SK-N-DZ (cell line): ENCODE measurements around the gene ZNF580.

ENCODE experiments used
- DNase-seq: peaks from one replicate; pipeline ENCODE4 v3.0.0-alpha.2; 2015; ENCODE audit warnings: low spot score

The ZNF580 gene

DNA sequence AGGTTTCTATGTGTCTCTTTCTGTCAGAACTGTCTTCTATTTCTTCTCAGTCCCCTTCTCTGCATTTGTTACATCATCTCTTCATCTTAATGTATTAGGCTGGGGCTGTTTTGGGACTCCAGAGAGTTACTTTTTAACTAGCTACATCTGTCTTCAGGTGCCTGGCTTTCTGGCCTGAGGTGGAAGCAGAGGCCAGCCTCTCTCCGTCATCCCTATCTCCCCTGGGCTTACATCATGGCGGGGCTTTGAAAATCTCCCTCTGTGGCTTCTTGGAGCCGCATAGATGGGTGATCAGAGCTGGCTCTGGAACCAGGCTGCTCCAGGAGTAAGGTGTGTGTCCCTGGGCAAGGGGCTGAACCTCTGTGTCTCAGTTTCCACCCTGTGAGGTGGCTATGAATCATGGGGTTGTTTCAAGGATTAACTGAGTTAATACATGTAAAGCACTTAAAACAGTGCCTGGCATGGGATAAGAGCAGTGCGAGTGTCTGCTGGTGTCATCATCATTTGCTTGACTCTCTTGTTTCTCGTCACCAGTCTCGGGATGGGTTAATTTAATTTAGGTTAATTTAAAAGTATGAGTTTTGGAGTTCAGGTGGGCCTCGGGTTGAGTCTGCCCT lies 36.2 kb downstream of the ZNF580 start:
- DNase-seq: no peak

DNA sequence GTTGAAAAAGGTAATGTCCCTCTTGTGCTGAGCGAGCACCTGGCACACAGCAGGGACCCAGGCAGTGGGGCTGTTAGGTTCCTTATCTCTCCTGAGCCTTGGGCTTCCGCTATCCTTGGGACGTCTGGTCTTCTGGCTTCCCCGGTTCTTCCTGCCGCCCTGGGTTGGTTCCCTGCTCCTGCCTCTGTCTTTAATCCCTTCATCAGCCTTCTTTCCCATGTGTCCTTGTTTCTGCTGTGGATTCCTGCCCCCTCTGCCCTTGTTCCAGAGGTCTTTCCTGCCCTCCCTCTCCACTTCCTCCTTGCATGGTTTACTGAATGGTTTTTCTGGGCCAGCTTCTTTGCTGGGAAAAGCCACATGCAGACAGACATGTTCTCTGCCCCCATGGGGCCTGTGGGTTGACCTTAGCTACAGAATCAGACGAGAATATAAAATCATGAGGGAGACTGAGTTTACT lies 36.8 kb downstream of the ZNF580 start:
- no peak for DNase-seq

DNA sequence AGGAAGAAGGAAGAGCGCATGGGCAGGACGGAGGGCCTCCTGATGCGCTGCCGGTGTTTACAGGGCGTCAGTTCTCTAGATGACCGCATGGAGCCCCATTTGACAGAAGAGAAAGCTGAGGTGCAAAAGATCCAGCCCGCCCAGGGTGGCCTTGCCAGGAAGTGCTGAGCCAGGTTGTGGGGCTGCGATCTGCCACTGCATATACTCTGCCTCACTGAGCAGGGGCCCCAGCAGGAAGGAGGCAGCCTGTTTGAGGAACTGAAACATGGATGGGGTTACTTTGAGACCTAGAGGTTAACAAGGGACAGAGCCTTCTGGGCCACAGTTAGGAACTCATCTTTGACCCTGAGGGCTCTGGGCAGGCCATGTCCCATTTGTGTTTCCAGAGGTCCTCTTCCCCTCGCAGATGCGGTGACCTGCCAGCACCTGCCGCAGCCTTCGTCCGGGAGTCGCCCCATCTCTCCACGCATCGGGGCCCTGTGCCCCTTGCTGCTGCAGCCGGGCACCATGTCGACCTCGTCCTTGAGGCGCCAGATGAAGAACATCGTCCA lies 37.4 kb downstream of the ZNF580 start:
- no peak for DNase-seq

DNA sequence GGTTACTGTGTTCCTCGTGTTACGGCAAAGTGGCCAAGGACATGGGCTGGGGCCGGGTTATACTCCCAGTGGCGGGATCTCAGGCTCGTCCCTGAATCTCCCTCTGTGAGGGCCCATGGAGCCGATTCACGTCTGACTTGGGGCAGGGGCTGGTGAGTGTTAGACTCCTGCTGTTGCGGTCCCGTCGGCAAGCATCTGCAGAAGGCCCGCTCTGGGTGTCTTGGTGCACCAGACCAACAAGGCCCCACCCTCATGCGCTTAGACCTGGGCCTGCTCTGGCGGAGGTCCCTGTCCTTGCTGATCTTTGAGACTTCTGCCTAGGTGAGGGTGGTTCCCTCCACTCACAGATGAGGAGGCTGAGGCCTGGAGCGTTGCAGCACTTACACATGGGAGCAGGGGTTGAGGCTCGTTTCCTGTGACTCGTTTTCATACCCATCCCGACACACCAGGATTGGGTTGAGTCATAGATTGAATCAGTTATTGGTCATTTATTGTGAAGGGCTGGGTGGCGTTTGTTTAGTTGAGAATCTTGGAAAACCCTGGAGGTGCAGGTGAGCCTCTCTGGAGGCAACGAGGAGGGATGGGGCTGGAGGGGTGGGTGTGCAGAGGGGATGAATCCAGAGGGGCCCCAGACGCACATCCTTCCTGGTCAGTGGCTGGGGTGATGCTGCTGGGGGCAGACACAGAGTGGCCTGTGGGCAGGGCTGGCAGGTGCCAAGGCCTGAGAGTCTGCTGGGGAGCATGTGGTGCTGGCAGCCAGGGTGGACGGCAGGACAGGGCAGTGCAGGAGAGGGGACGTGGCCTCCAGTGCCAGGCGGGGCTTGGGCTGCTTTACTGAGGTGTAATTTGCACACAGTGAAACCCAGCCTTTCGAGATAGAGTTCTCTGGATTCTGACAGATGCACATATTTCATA lies 38.8 kb downstream of the ZNF580 start:
- no peak for DNase-seq

DNA sequence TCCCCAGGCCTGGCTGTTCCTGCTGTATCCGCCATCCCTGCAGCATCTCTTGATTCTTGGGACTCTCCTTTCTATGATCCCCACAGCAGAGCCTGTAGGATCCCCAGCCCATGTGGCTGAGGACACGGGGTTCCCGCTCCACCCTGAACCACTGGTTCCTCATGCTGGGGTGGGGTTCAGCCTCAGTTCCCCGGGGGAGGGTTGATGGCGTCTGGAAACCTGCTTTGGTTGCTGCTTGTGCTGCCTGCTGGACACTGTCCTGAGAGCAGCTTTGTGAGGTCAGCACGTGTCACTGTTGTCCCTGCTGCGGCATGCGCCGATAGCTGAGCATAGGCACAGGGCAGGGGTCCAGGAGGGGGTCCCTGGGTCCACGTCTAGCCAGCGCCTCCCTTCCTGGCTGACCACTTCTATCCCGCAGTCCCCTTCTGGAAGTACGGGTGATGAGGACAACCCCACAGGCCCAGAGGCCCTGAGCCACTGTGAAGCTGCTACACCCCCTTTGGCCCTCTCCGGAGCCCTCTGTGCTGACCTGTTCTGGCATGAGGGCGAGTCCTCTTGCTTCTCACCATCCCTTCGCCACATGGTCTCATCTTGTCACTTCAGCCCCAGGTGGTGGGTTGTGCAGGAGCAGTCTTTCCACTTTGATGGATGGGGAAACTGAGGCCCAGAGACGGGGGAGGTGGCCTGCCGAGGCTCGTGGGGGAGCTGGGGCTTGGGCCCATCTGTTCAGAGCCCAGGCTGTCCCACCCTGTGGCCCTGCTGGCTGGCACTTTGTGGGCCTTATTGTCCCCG lies 39.7 kb downstream of the ZNF580 start:
- DNase-seq: no peak

GRCh38 chr19:55681131-55682092 lies 40.6 kb downstream of the ZNF580 start:
- DNase-seq: no peak

- DNase-seq: no peak
Observed at GRCh38 chr19:55683449-55684261, 42.9 kb downstream of the ZNF580 start.

DNA sequence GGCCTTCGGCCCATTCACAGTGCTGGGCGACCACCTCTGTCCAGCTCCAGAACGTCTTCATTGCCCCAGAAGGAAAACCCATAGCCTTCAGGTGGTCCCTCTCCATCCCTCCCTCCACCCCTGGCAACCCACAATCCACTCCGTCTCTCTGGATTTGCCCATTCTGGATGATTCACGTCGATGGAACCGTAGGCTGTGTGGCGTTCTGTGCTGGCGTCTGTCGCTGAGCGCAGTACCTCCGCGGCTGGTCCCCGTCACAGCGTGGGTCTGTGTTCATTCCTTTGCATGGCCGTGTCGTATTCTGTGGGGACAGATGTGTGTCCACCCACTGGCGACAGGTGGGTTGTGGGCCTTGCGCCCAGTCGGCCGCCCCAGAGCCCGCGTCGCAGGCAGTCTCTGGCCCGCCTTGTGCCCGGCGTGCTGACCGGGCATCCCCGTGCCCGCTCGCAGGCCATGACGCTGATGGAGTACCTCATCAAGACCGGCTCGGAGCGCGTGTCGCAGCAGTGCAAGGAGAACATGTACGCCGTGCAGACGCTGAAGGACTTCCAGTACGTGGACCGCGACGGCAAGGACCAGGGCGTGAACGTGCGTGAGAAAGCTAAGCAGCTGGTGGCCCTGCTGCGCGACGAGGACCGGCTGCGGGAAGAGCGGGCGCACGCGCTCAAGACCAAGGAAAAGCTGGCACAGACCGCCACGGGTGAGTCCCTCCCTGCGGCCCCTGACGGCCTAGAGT lies 44.3 kb downstream of the ZNF580 start:
- DNase-seq: no peak

DNA sequence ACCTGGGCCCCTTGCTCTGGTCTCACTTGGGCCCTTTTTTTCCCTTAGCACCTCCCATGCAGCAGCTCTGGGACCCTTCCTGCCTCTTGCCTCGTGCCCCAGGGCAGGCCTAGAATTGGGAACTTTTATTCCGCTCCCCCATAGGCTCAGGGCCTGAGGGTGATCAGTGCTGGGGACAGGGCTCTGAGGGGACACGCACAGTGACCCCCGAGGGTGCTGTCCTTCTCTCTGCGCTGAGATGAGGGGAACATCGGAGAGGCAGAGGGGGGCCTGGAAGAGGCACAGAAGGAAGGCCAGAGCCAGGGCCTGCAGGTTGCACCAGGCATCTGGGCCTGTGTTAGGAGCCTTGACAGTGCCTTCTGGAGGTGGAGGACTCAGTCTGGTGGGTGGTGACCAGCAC lies 45.0 kb downstream of the ZNF580 start:
- DNase-seq: no peak

- no peak for DNase-seq
Observed at GRCh38 chr19:55686311-55687050, 45.7 kb downstream of the ZNF580 start.

DNA sequence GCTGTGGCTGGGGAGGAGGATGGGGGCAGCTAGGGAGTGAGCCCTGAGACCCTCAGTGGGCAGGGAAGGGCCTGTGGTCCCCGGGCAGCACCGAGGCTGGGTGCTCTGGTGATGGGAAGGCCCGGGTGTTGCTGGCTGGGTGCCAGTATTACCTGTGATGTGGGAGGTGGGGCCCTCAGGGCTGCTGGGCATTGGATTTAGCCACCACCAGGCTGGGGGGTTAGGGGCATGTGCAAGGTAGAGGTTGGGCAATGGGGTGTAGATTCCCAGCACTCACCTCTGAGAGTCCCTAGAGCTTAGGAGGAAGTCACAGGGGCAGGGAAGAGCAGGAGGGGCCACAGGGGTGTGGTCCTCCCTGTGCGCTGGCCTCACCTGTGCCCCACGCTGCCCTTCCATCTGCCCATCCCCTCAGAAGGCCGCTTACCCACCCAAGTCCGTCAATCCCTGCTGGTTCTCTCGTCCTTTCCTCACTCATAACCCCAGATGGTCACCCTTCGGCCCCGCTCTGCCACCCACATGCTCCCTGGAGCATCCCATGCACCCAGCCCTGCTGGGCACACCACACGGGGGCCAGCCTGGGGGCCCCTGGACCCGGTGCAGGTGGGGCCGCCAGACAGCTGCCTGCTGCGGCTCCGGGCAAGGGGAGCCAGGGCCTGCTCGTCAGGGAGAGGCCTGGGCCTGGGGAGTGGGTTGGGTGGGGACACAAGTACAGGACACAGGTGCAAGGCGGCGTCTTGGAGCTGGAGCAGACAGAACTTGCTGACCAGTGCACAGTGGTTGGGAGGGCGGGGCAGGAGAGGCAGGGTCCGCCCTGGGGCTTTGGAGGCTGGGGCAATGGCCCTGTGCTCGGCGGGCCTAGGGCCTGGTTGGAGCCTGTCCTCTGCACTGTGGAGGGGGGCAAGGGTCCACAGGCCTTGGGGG lies 46.7 kb downstream of the ZNF580 start:
- DNase-seq: no peak

DNA sequence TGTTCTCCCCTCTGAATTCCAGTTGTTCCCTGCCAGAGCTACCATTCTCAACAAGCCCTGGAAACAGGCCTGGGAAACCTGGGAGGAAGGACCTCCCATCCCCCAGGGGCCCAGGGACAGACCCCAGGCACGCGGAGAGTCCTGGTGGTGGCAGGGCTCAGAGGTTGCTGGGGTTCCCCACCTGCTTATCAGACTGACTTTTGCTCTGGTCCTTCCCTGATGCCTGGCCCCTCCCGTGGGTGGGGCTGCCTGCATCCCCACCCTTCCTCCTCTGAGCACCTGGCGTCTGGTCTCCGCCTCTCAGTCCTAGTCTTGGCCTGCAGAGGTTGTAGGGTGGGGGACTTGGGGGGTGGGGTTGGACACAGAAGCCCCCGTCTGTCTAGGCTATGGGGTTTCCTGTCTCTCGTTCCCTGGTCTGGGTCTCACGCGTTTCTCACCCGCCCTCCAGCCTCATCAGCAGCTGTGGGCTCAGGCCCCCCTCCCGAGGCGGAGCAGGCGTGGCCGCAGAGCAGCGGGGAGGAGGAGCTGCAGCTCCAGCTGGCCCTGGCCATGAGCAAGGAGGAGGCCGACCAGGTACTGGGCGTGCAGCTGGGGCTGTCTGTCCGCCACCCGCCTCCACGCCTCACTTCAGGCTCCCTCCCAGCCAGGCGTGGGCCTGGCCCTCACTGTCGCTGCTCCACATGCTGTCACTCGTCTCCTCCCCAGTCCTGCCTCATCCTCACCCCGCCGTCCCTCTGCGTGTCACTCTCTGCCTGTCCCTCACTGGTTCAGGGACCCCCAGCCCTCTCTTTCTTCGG lies 47.8 kb downstream of the ZNF580 start:
- DNase-seq: peak; percentile 52

- no peak for DNase-seq
Observed at GRCh38 chr19:55689411-55690108, 48.8 kb downstream of the ZNF580 start.

DNA sequence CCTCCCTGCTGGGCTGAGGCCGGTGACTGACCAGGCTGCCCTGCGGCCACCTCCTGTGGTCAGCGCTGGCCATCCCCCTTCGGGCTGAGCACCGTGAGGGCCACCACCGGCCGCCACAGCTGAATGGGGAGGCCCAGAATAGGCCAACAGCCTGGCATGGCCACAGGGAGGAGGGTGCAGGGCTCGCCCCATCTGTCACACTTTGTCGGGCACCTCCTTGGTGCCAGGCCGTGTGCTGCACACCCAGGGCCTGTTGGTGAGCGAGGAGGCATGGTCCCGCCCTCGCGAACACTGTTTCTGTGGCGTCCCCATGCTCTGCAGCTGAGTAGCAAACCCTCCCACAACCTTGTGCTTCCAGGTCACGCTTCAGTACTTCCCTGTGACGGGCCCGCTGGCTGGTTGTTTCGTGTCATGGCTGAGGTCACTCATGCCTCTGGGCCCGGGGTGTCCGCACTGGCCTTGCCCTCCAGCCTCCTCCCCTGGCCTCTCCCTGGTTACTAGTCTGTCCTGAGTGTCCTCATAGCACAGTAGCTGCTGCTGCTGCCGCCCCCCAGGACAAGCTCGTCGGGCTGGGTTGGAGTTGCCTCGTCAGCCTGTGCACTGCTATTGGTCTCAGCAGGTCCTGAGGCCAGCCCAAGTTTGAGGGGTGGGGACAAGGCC lies 49.4 kb downstream of the ZNF580 start:
- no peak for DNase-seq
